HTR-8/SVneo (cell line): ENCODE measurements around the gene KCNJ6.
A peak's percentile ranks its signal among the peaks of the same experiment; 100 is the strongest.
"Not testable (repeated sequence)": the region's sequence is repeated elsewhere in the genome, so short reads cannot be mapped to it uniquely, and the experiment has no call there.

Experiments used
- DNase-seq: peaks from one replicate; pipeline ENCODE4 v3.0.0; 2011; ENCODE audit warnings: low spot score, mixed read lengths; ENCODE audit not compliant: insufficient read length
- FAIRE-seq: peaks from 2 replicates; lab custom pipeline; 2011; peaks lifted over from hg19 to GRCh38; lab: Jason Lieb, UNC

KCNJ6 gene

GRCh38 chr21:37787456-37787855, 128.8 kb downstream of the KCNJ6 start:
- peak; percentile 13 for FAIRE-seq

GRCh38 chr21:37784591-37785318, 131.5 kb downstream of the KCNJ6 start:
- DNase-seq (no peak), FAIRE-seq (no peak)

More at GRCh38 chr21:37787456-37787855, 128.8 kb downstream of the KCNJ6 start:
- DNase-seq = peak; percentile 44

- no peak for FAIRE-seq
These were observed 133.2 kb downstream of the KCNJ6 start for GRCh38 chr21:37783016-37783415.

GRCh38 chr21:37780991-37781983, 135.0 kb downstream of the KCNJ6 start:
- DNase-seq (no peak), FAIRE-seq (no peak)

More at GRCh38 chr21:37783016-37783415, 133.2 kb downstream of the KCNJ6 start:
- DNase-seq = no peak

DNA sequence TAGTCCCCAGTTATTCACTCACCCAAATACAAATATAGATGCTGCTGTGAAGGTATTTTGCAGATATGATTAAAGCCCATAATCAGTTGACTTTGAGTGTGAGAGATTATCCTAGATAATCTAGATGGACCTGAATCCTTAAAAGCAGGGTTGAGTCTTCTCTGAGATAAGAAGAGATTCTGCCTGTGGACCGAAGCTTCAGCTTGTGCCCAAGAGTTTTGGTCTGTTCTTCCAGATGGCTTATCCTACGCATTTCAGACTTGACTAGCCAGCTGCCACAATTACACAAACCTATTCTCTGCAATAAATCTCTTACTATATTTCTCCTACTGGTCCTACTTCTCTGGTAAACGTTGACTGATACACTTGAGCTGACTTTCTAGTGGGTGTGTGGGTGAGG, 145.1 kb downstream of the KCNJ6 start:
- FAIRE-seq (no peak), DNase-seq (no peak)

DNA sequence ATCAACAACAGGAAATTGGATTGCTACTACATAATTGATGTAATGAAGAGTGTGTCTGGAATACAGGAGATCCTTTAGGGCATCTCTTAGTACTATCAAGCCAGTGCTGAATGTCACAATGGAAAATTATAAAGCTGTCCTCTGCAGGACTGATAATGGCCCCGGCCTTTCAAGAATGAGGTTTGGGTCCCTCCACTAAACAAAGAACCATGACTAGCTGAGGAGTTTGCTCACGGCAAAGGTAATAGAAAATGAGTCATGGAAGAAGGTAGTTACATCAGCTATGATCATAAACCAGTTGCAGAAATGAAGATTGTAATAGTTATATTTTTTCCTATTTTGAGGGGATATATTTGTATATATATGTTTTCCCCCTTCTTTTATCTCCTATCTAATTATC, 145.8 kb downstream of the KCNJ6 start:
- DNase-seq (no peak), FAIRE-seq (no peak)

GRCh38 chr21:37769656-37770055, 146.6 kb downstream of the KCNJ6 start:
- no peak for FAIRE-seq

DNA sequence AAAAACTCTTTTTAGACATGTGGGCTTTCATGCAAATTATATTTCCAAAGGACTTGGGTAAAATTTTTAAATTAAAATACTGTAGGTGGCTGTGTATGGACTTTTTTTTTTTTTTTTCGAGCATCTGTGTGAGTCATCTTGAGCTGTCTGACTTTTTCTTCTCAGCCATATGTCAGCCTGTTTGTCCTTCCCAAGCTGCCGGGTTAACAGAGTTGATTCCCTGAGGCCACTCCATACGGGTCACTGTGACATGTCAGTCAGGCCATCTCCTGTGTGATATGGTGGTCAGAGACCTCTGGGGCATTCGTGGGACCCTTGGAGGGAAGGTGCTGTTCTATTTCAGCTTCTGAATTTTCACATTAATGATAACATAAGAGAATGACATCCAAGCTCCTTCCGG, 148.3 kb downstream of the KCNJ6 start:
- FAIRE-seq = no peak
- DNase-seq = no peak

More at GRCh38 chr21:37769656-37770055, 146.6 kb downstream of the KCNJ6 start:
- no peak for DNase-seq

- no peak for FAIRE-seq
- no peak for DNase-seq
These were observed 150.1 kb downstream of the KCNJ6 start for GRCh38 chr21:37766129-37766528.

GRCh38 chr21:37765221-37765900, 150.9 kb downstream of the KCNJ6 start:
- FAIRE-seq (no peak), DNase-seq (no peak)

DNA sequence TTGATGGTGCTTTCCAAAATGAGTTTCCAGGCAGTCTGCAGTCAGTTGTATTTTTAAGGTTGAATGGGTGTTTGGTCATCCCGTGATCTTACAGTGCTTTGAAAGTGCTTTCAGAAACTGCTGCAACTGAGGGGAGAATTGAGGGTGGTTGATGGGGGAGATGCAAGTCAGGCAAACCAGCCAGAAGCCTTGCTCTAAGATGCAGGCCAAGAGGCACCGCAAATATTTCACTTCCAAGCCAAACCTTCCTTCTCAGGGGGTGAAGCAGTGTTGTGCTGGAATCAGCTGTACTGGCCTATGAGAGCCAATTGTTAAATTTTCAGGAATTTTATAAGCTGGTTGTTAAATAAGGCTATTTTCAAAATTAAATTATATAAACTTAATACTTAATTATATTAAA, 151.6 kb downstream of the KCNJ6 start:
- no peak for FAIRE-seq

DNA sequence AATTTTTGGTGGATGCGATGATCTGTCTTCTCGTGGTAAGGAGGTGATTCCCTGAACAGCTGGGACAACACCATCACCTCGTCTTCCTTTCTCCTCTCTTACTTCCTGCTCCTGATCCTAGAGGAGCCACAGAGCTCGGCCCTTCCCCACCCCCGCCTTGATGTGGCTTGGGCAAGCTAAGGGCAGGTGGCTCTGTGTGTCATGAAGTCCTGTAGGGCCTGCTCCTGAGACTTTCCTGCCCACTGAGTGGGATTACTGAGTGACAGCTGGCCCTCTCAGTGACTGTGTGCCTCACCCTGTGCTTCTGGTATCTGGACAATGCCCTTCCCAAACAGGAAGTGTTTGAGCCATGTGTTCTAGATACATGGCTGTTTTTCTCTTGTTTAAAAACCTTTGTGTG, 153.0 kb downstream of the KCNJ6 start:
- no peak for DNase-seq
- no peak for FAIRE-seq

More for the DNA sequence above, 151.6 kb downstream of the KCNJ6 start:
- DNase-seq = no peak

GRCh38 chr21:37762606-37763005, 153.7 kb downstream of the KCNJ6 start:
- FAIRE-seq = no peak
- DNase-seq = no peak

DNA sequence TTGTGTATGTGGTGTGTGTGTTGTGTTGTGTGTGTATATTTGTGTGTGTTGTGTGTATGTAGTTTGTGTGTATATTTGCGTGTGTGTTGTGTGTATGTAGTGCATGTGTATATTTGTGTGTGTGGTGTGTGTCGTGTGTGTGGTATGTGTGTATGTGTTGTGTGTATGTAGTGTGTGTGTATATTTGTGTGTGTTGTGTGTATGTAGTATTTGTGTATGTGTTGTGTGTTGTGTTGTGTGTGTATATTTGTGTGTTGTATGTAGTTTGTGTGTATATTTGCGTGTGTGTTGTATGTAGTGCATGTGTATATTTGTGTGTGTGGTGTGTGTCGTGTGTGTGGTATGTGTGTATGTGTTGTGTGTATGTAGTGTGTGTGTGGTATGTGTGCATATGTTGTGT, 154.9 kb downstream of the KCNJ6 start:
- DNase-seq = not testable (repeated sequence)
- peak; percentile 100 for FAIRE-seq

DNA sequence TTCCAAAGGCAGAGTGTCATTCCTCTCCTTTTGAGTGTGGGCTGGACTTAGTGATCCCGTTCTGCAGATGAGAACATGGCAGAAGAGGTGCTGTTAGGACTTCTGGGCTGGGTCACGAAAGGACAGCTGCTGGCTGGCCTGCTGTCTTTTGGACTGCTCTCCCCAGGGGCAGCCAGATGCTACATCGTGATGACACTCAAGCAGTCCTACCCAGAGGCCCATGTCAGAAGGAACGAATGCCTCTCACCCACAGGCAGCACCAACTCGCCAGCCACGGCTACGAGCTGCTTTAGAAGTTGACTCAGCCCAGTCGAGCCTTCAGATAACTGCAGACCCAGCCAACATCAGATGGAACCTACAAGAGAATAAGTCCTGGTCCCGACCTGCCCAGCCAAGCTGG, 156.5 kb downstream of the KCNJ6 start:
- no peak for FAIRE-seq
- no peak for DNase-seq

GRCh38 chr21:37758982-37759381, 157.3 kb downstream of the KCNJ6 start:
- DNase-seq = peak; percentile 60
- FAIRE-seq = no peak

DNA sequence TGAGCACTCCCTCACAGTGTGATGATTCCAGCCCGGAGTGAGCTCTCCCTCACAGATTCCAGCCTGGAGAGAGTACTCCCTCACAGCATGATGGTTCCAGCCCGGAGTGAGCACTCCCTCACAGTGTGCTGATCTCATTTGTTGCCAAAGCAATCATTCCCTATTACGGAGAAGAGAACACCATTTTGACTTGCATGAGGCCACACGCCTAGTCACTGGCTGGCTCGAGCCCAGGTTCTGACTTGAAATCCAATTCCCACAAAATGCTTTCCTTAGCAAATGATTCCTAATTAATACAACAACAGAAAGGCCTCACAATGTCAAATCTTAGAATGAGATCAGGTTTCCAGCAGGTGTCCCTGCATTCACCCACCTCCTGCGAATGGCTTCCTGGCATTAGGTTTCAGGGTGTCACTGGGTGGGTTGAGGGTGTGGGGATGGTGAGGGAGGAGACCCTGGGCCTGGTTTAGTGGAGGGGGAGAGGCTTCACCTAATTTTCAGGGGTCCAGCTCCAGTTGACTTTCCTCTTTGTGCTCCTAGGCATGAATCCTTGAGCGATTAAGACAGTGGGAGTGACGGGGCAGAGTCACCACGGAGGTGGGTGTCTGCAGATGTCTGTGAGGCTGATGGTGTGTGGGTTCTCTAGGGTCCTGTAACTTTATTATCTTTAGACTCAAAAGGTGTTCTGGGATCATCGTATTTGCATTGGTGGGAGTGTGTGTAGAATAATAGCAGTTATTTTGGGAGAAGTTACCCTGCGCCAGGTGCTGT, 158.5 kb downstream of the KCNJ6 start:
- FAIRE-seq = peak; percentile 44
- DNase-seq = no peak

GRCh38 chr21:37753122-37753599, 163.1 kb downstream of the KCNJ6 start:
- FAIRE-seq = no peak

DNA sequence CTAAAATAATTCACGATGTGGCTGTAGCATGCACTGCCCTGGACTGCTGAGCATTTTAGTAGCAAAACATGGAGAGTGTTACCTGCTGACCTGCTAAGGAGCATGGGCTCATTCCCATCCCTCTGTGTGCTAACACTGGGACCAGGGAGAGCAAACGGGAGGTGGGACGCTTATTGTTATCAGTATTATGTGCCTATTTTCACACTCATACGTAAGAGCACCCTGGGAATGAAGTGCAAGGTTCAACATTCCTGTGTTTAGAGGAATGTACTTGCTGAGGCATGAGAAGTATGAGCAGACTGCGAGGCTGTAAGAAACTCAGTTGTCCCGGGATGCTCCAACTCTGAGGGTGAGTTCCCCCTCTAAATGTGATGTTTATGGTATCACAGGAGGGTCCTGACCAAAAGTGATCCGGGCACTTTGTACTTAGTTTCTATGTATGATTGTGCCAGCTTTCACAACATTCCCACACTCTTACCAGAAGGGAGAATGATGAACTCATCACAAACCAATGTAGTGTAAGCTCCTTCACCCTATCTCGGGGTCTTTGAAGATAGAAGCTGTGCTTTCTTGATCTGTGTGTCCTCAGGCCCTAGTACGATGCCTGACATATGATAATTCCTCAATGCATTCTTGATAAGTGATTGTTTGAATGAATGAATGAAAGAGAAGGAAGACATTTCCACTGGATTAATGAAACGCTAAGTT, 164.8 kb downstream of the KCNJ6 start:
- FAIRE-seq (no peak), DNase-seq (no peak)

More at GRCh38 chr21:37753122-37753599, 163.1 kb downstream of the KCNJ6 start:
- no peak for DNase-seq
